Keratinocyte (primary cell): ENCODE results near the gene TAPT1.

Experiments
- CTCF ChIP-seq, 3 experiments: IDR thresholded peaks in 1 of 3; conservative IDR thresholded peaks in 1 of 3; optimal IDR thresholded peaks in 1 of 3; 2 replicates in 2 of 3; 3 replicates in 1 of 3; pipeline versions ENCODE3 to v1.5.1; 2011; ENCODE audit warnings: low read length in 3 of 3, mild to moderate bottlenecking in 3 of 3, moderate library complexity in 2 of 3, control low read depth in 1 of 3, inconsistent platforms in 1 of 3; ENCODE audit not compliant: insufficient read depth in 2 of 3; ENCODE audit errors: extremely low read depth in 1 of 3
- EZH2 ChIP-seq: IDR thresholded peaks from one replicate; pipeline ENCODE4 v1.6.1; 2012; ENCODE audit warnings: inconsistent platforms, mild to moderate bottlenecking, low read length, moderate library complexity

- TF ChIP-seq CTCF (optimal IDR thresholded peaks at IDR 0.05 in 1 of 3, IDR thresholded peaks at IDR 0.05 in 1 of 3, conservative IDR thresholded peaks at IDR 0.05 in 1 of 3; ENCODE audit: extremely low read depth in 1 of 3, insufficient read depth in 2 of 3, low read length in 3 of 3) (no peak), EZH2 (no peak)
Measured at GRCh38 chr4:16207409-16207808, 18.9 kb downstream of the TAPT1 start.
